Activated B cell treated with CpG ODN at 0.5 μM for 24 hours (primary cell): ENCODE data around the gene GRIP2. TPM values are rescaled to one million over a fixed set of nuclear protein-coding genes. Genes with fewer than 3 reads are reported as not detected.

Source experiments
- ATAC-seq: fragments of 200-7000 bp; cut with Tn5 transposase; one replicate; pipeline ENCODE4 v1.10.0; 2021; ENCODE audit warnings: low read depth, mild to moderate bottlenecking, moderate library complexity
- CTCF ChIA-PET: fragments of 350-600 bp; sonication (Branson Sonifier 250); formaldehyde crosslinking; loops from one replicate; lab custom pipeline; 2021; ENCODE audit warnings: antibody characterized with exemption; lab: Charles Lee
- POLR2A ChIA-PET: fragments of 350-600 bp; sonication (Branson Sonifier 250); formaldehyde crosslinking; loops from one replicate; lab custom pipeline; 2021; ENCODE audit warnings: antibody characterized with exemption; lab: Charles Lee
- DNase-seq: peaks from one replicate; pipeline ENCODE4 v3.0.0; 2022
- H3K27ac Mint-ChIP-seq: one replicate; pipeline ENCODE4 v1.8.0; 2020; ENCODE audit warnings: mixed read lengths
- H3K27me3 Mint-ChIP-seq: one replicate; pipeline ENCODE4 v1.8.0; 2021; ENCODE audit warnings: mixed read lengths
- H3K36me3 Mint-ChIP-seq: one replicate; pipeline ENCODE4 v1.8.0; 2021; ENCODE audit warnings: low read depth, mixed read lengths
- H3K4me1 Mint-ChIP-seq: one replicate; pipeline ENCODE4 v1.8.0; 2021; ENCODE audit warnings: mixed read lengths
- H3K4me3 Mint-ChIP-seq: one replicate; pipeline ENCODE4 v1.8.0; 2020; ENCODE audit warnings: mild to moderate bottlenecking, mixed read lengths
- H3K9me3 Mint-ChIP-seq: one replicate; pipeline ENCODE4 v1.8.0; 2020; ENCODE audit warnings: mixed read lengths
- CTCF ChIP-seq: fragments of 200-600 bp; IDR thresholded peaks from one replicate; pipeline ENCODE4 v1.8.0; 2022; ENCODE audit warnings: antibody characterized with exemption, mild to moderate bottlenecking
- intact Hi-C: fragments of 100-400 bp; cut with micrococcal nuclease; formaldehyde crosslinking; loops from one replicate; pipeline ENCODE4 v1.15.1; 2024
- total RNA-seq: library from RNA; stranded (reverse); gene quantifications from 2 replicates; pipeline ENCODE4 v1.2.3, GENCODE V29; 2022

Gene GRIP2
- total RNA-seq, 1 donor from 2014 or later = not detected

GRCh38 chr3:14455571-14456317, 84.4 kb downstream of the GRIP2 start:
- H3K27ac Mint-ChIP-seq = no peak overlapping the region
- H3K36me3 Mint-ChIP-seq = peaks cover 79% of the 10 kb centered on the region
- ChIA-PET CTCF (no interaction called here), POLR2A (interaction anchor here (1.0 kb wide), 1 partner anchor 54 kb away, joined by 4 read pairs; the partner anchor contains the start of gene SLC6A6)
- ATAC-seq = no peak
- H3K4me1 Mint-ChIP-seq = peaks cover 12% of the 10 kb centered on the region
- no peaks in the 10 kb centered on the region for H3K27me3 Mint-ChIP-seq
- no peak for TF ChIP-seq CTCF
- no peak for DNase-seq
- no peak overlapping the region for H3K4me3 Mint-ChIP-seq
- H3K9me3 Mint-ChIP-seq = no peaks in the 10 kb centered on the region
- intact Hi-C loops = no loop called here

DNA sequence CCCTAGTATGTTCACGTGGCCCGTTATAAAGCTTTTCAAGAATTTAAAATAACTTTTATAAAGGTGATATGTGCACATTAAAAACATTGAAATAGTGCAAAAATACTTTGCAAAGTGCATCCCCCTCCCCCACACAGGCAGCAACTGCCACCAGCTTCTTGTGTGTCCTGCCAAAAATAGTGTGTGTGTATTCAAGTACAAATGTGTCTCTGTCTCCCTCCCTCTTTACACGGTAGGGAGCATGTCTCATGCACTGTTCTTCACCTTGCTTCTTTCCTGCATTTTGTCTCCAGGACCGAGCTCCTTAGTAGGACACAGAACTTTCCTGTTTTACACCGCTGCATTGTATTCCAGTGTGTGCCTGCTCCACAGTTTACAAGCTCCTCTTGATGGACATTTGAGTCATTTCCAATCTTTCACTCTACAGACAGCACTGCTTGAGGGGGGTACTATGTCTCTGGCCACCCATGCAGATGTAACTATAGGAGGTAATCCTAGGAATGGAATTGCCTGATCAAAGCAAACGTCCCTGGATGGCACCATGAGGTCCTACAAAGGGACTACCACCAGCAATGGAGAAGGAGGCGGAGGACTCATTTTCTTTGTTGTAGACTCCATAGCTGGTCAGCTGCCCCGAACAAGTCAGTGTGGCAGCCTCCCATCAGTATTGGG, 85.4 kb downstream of the GRIP2 start:
- Mint-ChIP-seq H3K9me3 (no peaks in the 10 kb centered on the region), H3K4me3 (no peak overlapping the region), H3K27me3 (no peaks in the 10 kb centered on the region), H3K4me1 (peaks cover 10% of the 10 kb centered on the region), H3K36me3 (peaks cover 80% of the 10 kb centered on the region), H3K27ac (no peak overlapping the region)
- CTCF ChIA-PET = interaction anchor here (1.1 kb wide), 1 partner anchor 251 kb away, joined by 4 read pairs; no protein-coding TSS in a partner anchor
- intact Hi-C loops = no loop called here
- no peak for TF ChIP-seq CTCF
- ATAC-seq (no peak), DNase-seq (no peak)
- POLR2A ChIA-PET = no interaction called here

- Mint-ChIP-seq H3K27me3 (no peaks in the 10 kb centered on the region), H3K9me3 (no peaks in the 10 kb centered on the region), H3K4me1 (peaks cover 10% of the 10 kb centered on the region), H3K36me3 (peaks cover 79% of the 10 kb centered on the region), H3K27ac (peak overlapping the region; percentile 79), H3K4me3 (peak overlapping the region; percentile 32)
- TF ChIP-seq CTCF = no peak
- ChIA-PET POLR2A (interaction anchor here (1.0 kb wide), 2 partner anchors 22 to 52 kb away, joined by 3 to 5 read pairs; partner anchors contain the start of gene SLC6A6), CTCF (interaction anchor here (1.1 kb wide), 1 partner anchor 250 kb away, joined by 4 read pairs; no protein-coding TSS in a partner anchor)
- intact Hi-C loops = loop anchor here (1.0 kb wide), 1 partner anchor 22 kb away; no protein-coding TSS in a partner anchor
- DNase-seq (no peak), ATAC-seq (peak; percentile 90)
Observed at GRCh38 chr3:14453876-14454638, 86.1 kb downstream of the GRIP2 start.

- CTCF ChIA-PET = no interaction called here
- TF ChIP-seq CTCF = no peak
- Mint-ChIP-seq H3K4me1 (peaks cover 10% of the 10 kb centered on the region), H3K36me3 (peaks cover 79% of the 10 kb centered on the region), H3K27me3 (no peaks in the 10 kb centered on the region), H3K27ac (peak overlapping the region; percentile 79), H3K9me3 (no peaks in the 10 kb centered on the region), H3K4me3 (peak overlapping the region; percentile 32)
- intact Hi-C loops = loop anchor here (1.0 kb wide), 1 partner anchor 21 kb away; no protein-coding TSS in a partner anchor
- POLR2A ChIA-PET = interaction anchor here (1.0 kb wide), 2 partner anchors 21 to 50 kb away, joined by 3 to 5 read pairs; partner anchors contain the start of gene SLC6A6
- ATAC-seq = no peak
- no peak for DNase-seq
Observed at GRCh38 chr3:14452740-14453710, 87.1 kb downstream of the GRIP2 start.
